ENCODE measurements around the gene QRFPR.
"Not testable (repeated sequence)": the region's sequence is repeated elsewhere in the genome, so short reads cannot be mapped to it uniquely, and the experiment has no call there.

QRFPR gene

GRCh38 chr4:121380776-121381462 lies at the start of gene QRFPR:
TSS of gene QRFPR (minus strand) at chr4:121381018. CDS start at chr4:121380647, 371 bp downstream.
- no peak for DNase-seq (ENCODE audit: low read depth)

GRCh38 chr4:121428721-121429120 lies 47.9 kb upstream of the QRFPR start:
- DNase-seq (ENCODE audit: low read depth), result peak; percentile 17

DNA sequence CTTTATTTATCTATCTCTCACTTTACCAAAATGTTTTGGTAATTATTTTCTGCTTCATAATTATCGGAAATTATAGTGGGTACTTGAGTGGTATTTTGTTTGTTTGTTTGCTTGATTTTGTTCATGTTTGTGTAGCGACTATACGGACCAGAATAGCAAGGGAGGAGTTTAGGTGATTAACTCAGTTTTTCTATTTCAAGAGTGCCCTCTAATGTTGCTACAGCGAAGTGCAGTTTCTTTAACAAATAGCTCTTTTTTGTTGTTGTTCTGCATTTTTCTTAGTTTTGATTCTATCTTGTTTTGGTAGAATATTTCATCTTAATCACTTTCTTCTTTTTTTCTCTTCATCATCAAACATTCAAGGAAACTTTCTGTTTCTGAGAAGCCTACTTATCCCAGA lies 40.8 kb upstream of the QRFPR start:
- DNase-seq (ENCODE audit: low read depth), result no peak

DNA sequence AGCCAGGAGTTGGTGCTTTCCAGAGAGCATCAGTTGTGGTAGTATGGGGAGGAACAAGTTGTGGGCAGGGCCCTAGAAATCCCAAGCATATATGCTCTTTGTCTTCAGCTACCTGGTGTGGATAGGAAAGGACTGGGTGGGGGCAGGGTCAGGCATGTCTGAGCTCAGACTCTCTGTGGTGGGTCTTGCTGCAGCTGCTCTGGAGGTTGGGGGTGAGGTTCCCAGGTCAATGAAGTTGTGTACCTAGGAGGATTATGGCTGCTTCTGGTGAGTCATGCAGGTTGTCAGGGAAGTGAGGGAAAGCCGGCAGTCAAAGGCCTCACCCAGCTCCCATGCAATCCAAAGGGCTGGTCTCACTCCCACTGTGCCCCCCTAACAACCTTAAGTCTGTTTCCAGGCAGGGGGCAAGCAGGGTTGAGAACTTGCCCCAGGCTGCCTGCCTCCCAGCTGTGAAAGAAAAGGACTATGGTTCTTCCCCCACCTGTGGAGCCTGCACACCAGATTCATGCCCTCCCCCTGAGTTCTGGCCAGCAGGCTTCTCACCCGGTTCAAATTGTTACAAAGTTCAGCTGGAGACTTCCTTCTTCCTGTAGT lies 30.4 kb upstream of the QRFPR start:
- DNase-seq (ENCODE audit: low read depth), result no peak

DNA sequence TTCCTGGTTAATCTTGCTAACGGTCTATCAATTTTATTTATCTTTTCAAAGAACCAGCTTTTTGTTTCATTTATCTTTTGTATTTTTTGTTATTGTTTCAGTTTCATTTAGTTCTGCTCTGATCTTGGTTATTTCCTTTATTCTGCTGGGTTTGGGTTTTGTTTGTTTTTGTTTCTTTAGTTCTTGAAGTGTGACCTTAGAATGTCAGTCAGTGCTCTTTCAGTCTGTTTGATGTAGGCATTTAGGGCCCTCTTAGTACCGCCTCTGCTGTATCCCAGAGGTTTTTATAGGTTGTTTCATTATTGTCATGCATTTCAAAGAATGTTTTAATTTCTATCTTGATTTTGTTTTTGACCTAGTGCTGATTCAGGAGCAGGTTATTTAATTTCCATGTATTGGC lies 27.7 kb upstream of the QRFPR start:
- not testable (repeated sequence) for DNase-seq (ENCODE audit: low read depth)

- DNase-seq (ENCODE audit: low read depth), result no peak
These were observed 19.8 kb upstream of the QRFPR start for GRCh38 chr4:121400632-121401031.

GRCh38 chr4:121397941-121398601 lies 17.3 kb upstream of the QRFPR start:
- DNase-seq (ENCODE audit: low read depth), result no peak

DNA sequence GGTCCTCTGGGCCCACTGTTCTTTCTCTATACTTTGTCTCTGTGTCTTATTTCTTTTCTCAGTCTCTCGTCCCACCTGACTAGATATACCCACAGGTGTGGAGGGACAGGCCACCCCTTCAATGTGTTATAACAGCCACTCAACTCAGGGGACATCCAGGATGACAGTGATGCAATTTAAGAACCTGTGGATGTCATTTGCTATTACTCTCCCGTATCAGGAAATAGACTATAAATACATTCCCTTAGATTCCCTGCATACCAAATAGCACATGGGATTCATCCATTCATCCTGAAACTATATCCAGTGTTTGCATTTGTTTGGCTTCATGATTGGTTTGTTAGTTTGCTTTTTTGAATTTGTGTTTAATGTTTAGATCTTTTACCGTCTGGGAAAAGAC lies 16.6 kb upstream of the QRFPR start:
- no peak for DNase-seq (ENCODE audit: low read depth)

GRCh38 chr4:121392426-121393086 lies 11.7 kb upstream of the QRFPR start:
- DNase-seq (ENCODE audit: low read depth), result no peak

DNA sequence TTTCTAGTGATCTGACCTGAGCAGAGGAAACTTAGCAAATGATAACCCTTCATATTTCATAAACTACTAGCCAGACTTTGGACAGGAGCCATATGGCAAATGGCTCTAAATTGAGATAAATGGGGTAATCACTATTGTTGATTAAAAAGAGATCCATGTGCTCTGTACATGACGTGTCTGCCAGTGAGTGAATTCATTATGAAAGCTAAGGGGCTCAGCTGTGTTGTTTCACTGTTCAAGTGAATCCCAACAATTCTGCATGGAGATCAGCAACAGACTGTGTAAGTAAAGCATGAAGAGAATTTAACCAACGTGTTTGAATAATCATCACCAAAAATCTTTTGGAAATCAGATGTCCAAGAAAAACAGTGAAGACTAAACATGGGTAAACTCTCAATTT lies 9.5 kb upstream of the QRFPR start:
- DNase-seq (ENCODE audit: low read depth), result no peak

- no peak for DNase-seq (ENCODE audit: low read depth)
These were observed 1.5 kb downstream of the QRFPR start for GRCh38 chr4:121379276-121379675.

DNA sequence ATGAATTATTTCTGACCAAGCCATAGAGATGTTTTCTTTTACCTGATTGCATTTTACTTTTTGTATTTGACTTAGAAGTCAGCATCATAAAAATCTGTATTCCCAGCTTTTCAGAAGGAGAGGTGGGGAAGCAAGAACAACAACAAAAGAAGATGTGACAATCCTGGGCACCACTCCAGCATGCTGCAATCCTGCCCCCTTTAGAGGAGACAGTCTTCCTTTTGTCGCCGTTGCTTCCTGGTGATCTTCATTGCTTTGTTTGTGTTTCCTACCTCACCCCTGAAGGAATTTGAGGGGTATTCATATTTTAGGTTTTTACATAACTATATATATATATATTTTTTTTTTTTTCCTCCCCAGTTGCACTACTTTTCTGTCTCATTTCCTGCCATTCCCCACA lies 3.7 kb downstream of the QRFPR start:
- DNase-seq (ENCODE audit: low read depth), result no peak

DNA sequence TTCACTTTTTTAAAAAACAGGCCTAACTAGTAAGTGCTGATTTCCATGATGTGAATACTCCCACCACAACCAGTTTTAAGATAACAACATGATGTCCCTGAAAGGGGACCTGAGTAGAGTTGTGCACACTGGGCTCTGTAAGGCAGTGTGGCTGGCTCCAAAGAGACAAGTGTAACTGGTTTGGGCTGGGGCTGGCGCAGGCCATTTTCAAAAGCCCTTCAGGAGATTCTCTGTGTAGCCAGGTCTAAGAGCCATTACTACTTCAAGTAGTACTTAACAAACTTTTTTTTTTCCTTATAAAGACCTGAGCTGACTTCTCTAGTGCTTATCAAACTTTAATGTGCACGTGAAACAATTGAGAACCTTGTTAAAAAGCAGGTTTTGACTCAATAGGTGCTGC lies 4.3 kb downstream of the QRFPR start:
- DNase-seq (ENCODE audit: low read depth), result no peak

- no peak for DNase-seq (ENCODE audit: low read depth)
These were observed 4.7 kb downstream of the QRFPR start for GRCh38 chr4:121376097-121376496.

- peak; percentile 25 for DNase-seq (ENCODE audit: low read depth)
These were observed 5.6 kb downstream of the QRFPR start for GRCh38 chr4:121375262-121375661.

DNA sequence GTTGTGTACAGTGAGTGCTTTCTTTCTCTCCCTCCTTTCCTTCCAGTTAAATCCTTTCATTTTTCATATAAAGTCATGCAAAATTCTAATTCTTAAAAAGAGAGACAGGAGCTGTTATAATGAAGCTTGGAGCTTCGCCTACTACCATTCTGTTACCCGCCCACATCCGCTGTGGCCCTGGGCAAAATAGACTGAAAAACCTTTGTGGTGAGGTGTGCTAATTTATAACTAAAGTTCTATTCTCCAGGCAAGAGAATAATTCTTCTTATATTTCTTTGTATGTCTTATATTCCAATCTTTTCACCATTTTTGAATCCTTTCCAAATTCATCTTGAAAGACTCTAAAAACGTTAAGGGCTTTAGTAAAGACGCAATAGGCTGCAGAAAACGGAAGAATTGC lies 7.0 kb downstream of the QRFPR start:
- no peak for DNase-seq (ENCODE audit: low read depth)

- peak; percentile 31 for DNase-seq (ENCODE audit: low read depth)
These were observed 10.0 kb downstream of the QRFPR start for GRCh38 chr4:121370729-121371325.

- DNase-seq (ENCODE audit: low read depth), result peak; percentile 35
These were observed 20.3 kb downstream of the QRFPR start for GRCh38 chr4:121360495-121360894.

DNA sequence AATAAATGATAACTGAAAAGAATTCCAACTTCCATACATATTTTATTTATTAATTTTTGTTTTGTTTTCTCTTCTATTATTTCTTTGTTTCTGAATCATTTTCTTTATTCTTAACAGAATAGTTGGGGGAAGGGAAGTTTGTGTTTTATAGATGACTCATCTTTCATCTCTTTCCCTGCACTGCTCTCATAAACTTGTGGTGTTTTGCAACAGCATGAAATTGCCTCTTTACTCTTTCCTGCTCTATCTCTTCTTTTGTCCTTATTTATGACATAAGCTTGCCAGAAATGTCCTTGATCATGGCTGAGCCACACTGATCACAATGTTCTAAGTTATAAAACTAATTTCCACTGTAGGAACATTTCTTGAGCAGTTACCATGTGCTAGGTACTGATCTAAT lies 22.3 kb downstream of the QRFPR start:
- DNase-seq (ENCODE audit: low read depth), result peak; percentile 33

- DNase-seq (ENCODE audit: low read depth), result no peak
These were observed 27.6 kb downstream of the QRFPR start for GRCh38 chr4:121353213-121353612.

DNA sequence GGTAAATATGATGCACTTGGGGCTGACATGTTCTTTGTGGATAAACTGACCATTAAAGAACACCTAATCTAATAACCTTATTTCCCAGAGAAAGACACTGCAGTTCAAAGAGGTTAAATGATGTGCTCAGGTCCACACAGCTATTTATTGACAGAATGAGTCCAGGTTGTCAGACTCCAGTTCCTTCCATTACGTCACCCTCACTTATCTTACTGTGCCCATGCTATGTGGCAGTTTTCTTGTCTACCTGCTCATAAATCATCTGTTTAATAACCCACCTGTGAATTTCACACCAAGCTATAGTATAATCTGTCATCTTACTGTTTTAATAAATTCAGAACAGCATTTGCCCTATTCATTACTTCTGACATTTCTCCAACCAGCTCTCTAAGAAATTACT lies 36.7 kb downstream of the QRFPR start:
- no peak for DNase-seq (ENCODE audit: low read depth)

- no peak for DNase-seq (ENCODE audit: low read depth)
These were observed 40.6 kb downstream of the QRFPR start for GRCh38 chr4:121340247-121340646.

DNA sequence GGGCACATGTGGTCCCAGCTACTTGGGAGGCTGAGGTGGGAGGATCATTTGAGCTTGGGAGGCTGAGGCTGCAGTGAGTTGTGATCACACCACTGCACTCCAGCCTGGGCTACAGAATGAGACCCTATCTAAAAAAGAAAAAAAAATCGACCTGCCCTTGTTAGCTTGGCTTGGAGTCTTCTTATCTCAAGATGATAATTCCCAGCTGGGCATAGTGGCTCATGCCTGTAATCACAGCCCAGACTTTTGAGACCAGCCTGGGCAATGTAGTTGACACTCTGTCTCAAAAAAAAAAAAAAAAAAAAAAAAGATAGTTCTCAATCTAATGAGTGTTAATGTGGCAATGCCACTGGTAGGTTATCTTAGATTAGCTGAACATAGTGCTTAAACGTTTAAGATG lies 41.0 kb downstream of the QRFPR start:
- DNase-seq (ENCODE audit: low read depth), result no peak

Data from stromal cell of bone marrow (primary cell).